Lower lobe of right lung (tissue), 2 donors: Measurements from ENCODE around the gene SYNDIG1. TPM values are rescaled to one million over a fixed set of nuclear protein-coding genes. Genes with fewer than 3 reads are reported as not detected.

Experiments
- ATAC-seq, 2 donors: fragments of 200-7000 bp; cut with Tn5 transposase; one replicate each; pipeline ENCODE4 v1.9.1; 2020 to 2022; ENCODE audit warnings: mild to moderate bottlenecking in 2 of 2, moderate library complexity in 2 of 2
- DNase-seq: peaks from one replicate; pipeline ENCODE4 v3.0.0-alpha.2; 2020
- H3K27ac ChIP-seq: fragments of 200-600 bp; one replicate; pipeline ENCODE4 v1.8.0; 2022
- H3K27me3 ChIP-seq: fragments of 200-600 bp; one replicate; pipeline ENCODE4 v1.8.0; 2022; ENCODE audit warnings: low read depth
- H3K36me3 ChIP-seq: fragments of 200-600 bp; one replicate; pipeline ENCODE4 v1.8.0; 2022; ENCODE audit warnings: mild to moderate bottlenecking
- H3K4me1 ChIP-seq: fragments of 200-600 bp; one replicate; pipeline ENCODE4 v1.8.0; 2022
- H3K4me3 ChIP-seq: fragments of 200-600 bp; one replicate; pipeline ENCODE4 v1.8.0; 2022; ENCODE audit warnings: mild to moderate bottlenecking
- H3K9me3 ChIP-seq: fragments of 200-600 bp; one replicate; pipeline ENCODE4 v1.8.0; 2022
- CTCF ChIP-seq: fragments of 200-600 bp; IDR thresholded peaks from one replicate; pipeline ENCODE4 v1.8.0; 2022; ENCODE audit warnings: antibody characterized with exemption, mild to moderate bottlenecking
- intact Hi-C: fragments of 100-400 bp; cut with DNase I; formaldehyde crosslinking; loops from one replicate; pipeline ENCODE4 v1.11.0; 2022
- total RNA-seq: library from RNA; stranded (reverse); fragmentation: NEBNext Ultra II Directional; extraction: Animal tissue kit (Norgen Biotek cat#: 25700); gene quantifications from one replicate; pipeline ENCODE4 v1.2.1, GENCODE V29; 2021
- donor health status: DM: no; HTN: yes; CAD: no; lungs with severe emphysema.

Gene SYNDIG1
- total RNA-seq, 1 donor from 2014 or later = 0.15 TPM

DNA sequence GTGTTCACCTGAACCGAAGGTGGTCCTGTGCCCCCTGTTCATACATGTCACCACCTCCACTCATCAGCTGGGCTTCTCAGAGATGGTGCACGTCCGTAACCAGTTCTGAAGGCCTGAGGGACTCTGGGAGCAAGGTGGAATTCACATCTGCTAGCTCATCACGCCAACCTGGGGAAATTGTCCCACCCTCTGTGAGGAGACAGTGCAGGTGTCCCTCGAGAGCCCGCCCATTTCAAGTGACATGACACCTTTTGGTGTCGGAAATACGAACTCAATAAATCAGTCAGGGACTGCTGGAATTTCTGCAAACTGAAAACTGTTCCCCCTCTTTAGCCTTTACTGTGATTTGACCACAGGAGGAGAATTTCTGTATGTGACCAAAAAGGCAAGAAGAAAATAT lies 99.4 kb downstream of the SYNDIG1 start:
- H3K4me1 ChIP-seq = no peaks in the 10 kb centered on the region
- TF ChIP-seq CTCF = no peak
- intact Hi-C loops = no loop called here

DNA sequence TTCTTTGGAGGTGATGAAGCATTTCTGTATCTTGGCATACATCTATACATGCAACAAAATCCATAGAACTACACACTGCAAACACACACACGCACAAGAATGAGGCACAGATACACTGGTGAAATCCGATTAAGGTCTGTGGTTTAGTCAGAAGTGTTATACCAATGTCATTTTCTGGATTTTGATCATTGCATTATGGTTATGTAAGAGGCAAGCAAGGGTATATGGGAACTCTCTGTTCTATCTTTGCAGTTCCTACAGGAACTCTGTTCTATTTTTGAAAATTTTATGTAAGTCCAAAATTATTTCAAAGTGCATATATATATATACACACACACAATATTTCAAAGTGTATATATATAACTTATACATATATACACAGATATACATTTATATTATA lies 101.7 kb downstream of the SYNDIG1 start:
- no peak for TF ChIP-seq CTCF
- Histone ChIP-seq H3K4me1 (no peaks in the 10 kb centered on the region), H3K27me3 (no peaks in the 10 kb centered on the region), H3K4me3 (no peak overlapping the region), H3K36me3 (no peaks in the 10 kb centered on the region), H3K27ac (no peak overlapping the region), H3K9me3 (no peaks in the 10 kb centered on the region)
- intact Hi-C loops = no loop called here
- ATAC-seq (no peak), DNase-seq (no peak)

More for the DNA sequence above, 99.4 kb downstream of the SYNDIG1 start:
- Histone ChIP-seq H3K9me3 (no peaks in the 10 kb centered on the region), H3K27ac (no peak overlapping the region), H3K4me3 (no peak overlapping the region), H3K36me3 (no peaks in the 10 kb centered on the region), H3K27me3 (no peaks in the 10 kb centered on the region)
- DNase-seq (no peak), ATAC-seq (no peak)

- Histone ChIP-seq H3K36me3 (no peaks in the 10 kb centered on the region), H3K4me3 (no peak overlapping the region), H3K4me1 (no peaks in the 10 kb centered on the region), H3K27ac (no peak overlapping the region), H3K27me3 (no peaks in the 10 kb centered on the region), H3K9me3 (no peaks in the 10 kb centered on the region)
- intact Hi-C loops = no loop called here
- ATAC-seq = no peak
- no peak for TF ChIP-seq CTCF
- DNase-seq = no peak
Measured at GRCh38 chr20:24572140-24572539, 102.7 kb downstream of the SYNDIG1 start.

DNA sequence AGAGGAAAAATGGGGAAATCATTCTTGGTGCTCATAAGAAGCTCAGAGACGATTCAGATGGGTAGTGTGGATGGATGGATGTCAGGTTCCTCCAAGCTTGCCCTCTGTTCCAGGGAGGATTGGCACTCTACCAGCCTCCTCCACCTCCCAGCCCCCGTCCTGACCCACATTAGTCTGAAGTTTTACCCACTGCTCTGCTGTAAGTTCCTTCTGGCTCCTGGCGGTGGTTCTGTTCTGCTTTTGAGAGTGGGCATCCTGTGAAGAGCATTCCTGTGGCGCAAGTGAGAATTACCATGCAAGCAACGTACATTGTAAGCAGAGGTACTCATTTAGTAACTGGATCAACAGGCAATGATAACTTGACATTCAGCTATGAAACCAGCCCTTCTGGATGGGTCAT lies 103.4 kb downstream of the SYNDIG1 start:
- TF ChIP-seq CTCF = no peak
- no peaks in the 10 kb centered on the region for H3K9me3 ChIP-seq
- intact Hi-C loops = no loop called here
- DNase-seq (no peak), ATAC-seq (no peak)
- no peaks in the 10 kb centered on the region for H3K4me1 ChIP-seq
- H3K27me3 ChIP-seq = no peaks in the 10 kb centered on the region
- H3K36me3 ChIP-seq = no peaks in the 10 kb centered on the region
- no peak overlapping the region for H3K27ac ChIP-seq
- no peak overlapping the region for H3K4me3 ChIP-seq

GRCh38 chr20:24573557-24573956 lies 104.1 kb downstream of the SYNDIG1 start:
- DNase-seq (no peak), ATAC-seq (no peak)
- Histone ChIP-seq H3K36me3 (no peaks in the 10 kb centered on the region), H3K4me3 (no peak overlapping the region), H3K4me1 (no peaks in the 10 kb centered on the region), H3K27ac (no peak overlapping the region), H3K27me3 (no peaks in the 10 kb centered on the region), H3K9me3 (no peaks in the 10 kb centered on the region)
- TF ChIP-seq CTCF = no peak
- intact Hi-C loops = no loop called here

GRCh38 chr20:24574307-24574706 lies 104.9 kb downstream of the SYNDIG1 start:
- no peak overlapping the region for H3K27ac ChIP-seq
- no peaks in the 10 kb centered on the region for H3K36me3 ChIP-seq
- H3K9me3 ChIP-seq = no peaks in the 10 kb centered on the region
- H3K4me1 ChIP-seq = no peaks in the 10 kb centered on the region
- no peaks in the 10 kb centered on the region for H3K27me3 ChIP-seq
- intact Hi-C loops = no loop called here
- DNase-seq (no peak), ATAC-seq (no peak)
- H3K4me3 ChIP-seq = no peak overlapping the region
- TF ChIP-seq CTCF = no peak
